ENCODE measurements around the gene MORN1.

- no peak for TF ChIP-seq POLR2A (IDR thresholded peaks at IDR 0.05; ENCODE audit: low read depth, low read length)
- TF ChIP-seq TAF1 (IDR thresholded peaks at IDR 0.05; ENCODE audit: borderline replicate concordance, low read depth, low read length) = no peak
Observed at GRCh38 chr1:2432441-2432844, 41.1 kb upstream of the MORN1 start.

Measured in GM12892 (cell line).